Mesenchymal stem cell (in vitro differentiated cells and primary cell): Measurements from ENCODE around the gene GPX6.
A peak's percentile ranks its signal among the peaks of the same experiment; 100 is the strongest.

Experiments used
- DNase-seq: peaks from one replicate; pipeline ENCODE4 v3.0.0-alpha.2; 2013
- H2AFZ ChIP-seq: one replicate; pipeline ENCODE4 v1.6.1; 2013; ENCODE audit warnings: low read depth, mild to moderate bottlenecking, control low read depth, inconsistent platforms, low read length, moderate library complexity
- H2AK5ac ChIP-seq: 2 replicates; pipeline ENCODE4 v1.6.1; 2013; ENCODE audit warnings: low read length, moderate library complexity, mild to moderate bottlenecking, inconsistent platforms; ENCODE audit not compliant: severe bottlenecking
- H2BK120ac ChIP-seq: one replicate; pipeline ENCODE4 v1.6.1; 2013; ENCODE audit warnings: low read depth, mild to moderate bottlenecking, inconsistent platforms, low read length, moderate library complexity
- H2BK12ac ChIP-seq, 2 experiments: one replicate each; pipeline ENCODE4 v1.6.1; 2013; ENCODE audit warnings: inconsistent platforms in 2 of 2, low read length in 2 of 2, mild to moderate bottlenecking in 2 of 2, moderate library complexity in 2 of 2, control low read depth in 1 of 2
- H2BK15ac ChIP-seq: one replicate; pipeline ENCODE4 v1.6.1; 2013; ENCODE audit warnings: mild to moderate bottlenecking, low read depth, inconsistent platforms; ENCODE audit not compliant: poor library complexity, severe bottlenecking
- H2BK5ac ChIP-seq: 2 replicates; pipeline ENCODE4 v1.6.1; 2013; ENCODE audit warnings: low read depth, mild to moderate bottlenecking, low read length, control low read depth, inconsistent platforms; ENCODE audit not compliant: poor library complexity, severe bottlenecking
- H3K14ac ChIP-seq, 2 experiments: one replicate each; pipeline ENCODE4 v1.6.1; 2013; ENCODE audit warnings: inconsistent platforms in 2 of 2, low read length in 2 of 2, control low read depth in 1 of 2, mild to moderate bottlenecking in 1 of 2, moderate library complexity in 1 of 2
- H3K18ac ChIP-seq, 2 experiments: one replicate each; pipeline ENCODE4 v1.6.1; 2013; ENCODE audit warnings: inconsistent platforms in 2 of 2, low read length in 2 of 2, control low read depth in 1 of 2, low read depth in 1 of 2, mild to moderate bottlenecking in 1 of 2
- H3K23ac ChIP-seq, 2 experiments: one replicate each; pipeline ENCODE4 v1.6.1; 2013; ENCODE audit warnings: inconsistent platforms in 2 of 2, low read length in 2 of 2, mild to moderate bottlenecking in 2 of 2, moderate library complexity in 2 of 2, control low read depth in 1 of 2
- H3K27ac ChIP-seq: 2 replicates; pipeline ENCODE4 v1.5.1; 2013; ENCODE audit warnings: mild to moderate bottlenecking, moderate library complexity, low read length, control low read depth, inconsistent platforms; ENCODE audit not compliant: poor library complexity, severe bottlenecking
- H3K27me3 ChIP-seq, 2 experiments: 2 replicates each; pipeline versions ENCODE4 v1.6.1 to v1.7.0; 2013; ENCODE audit warnings: low read length in 2 of 2, mild to moderate bottlenecking in 2 of 2, moderate library complexity in 2 of 2, control low read depth in 1 of 2, inconsistent platforms in 1 of 2; ENCODE audit not compliant: control insufficient read depth in 1 of 2, insufficient read depth in 1 of 2
- H3K36me3 ChIP-seq, 2 experiments: 2 replicates each; pipeline versions ENCODE4 v1.6.1 to v1.7.0; 2013; ENCODE audit warnings: low read length in 2 of 2, control low read depth in 1 of 2, inconsistent platforms in 1 of 2, low read depth in 1 of 2, mild to moderate bottlenecking in 1 of 2; ENCODE audit not compliant: insufficient read depth in 2 of 2, control insufficient read depth in 1 of 2
- H3K4ac ChIP-seq, 2 experiments: one replicate each; pipeline ENCODE4 v1.6.1; 2013; ENCODE audit warnings: inconsistent platforms in 2 of 2, low read length in 2 of 2, mild to moderate bottlenecking in 2 of 2, moderate library complexity in 2 of 2, control low read depth in 1 of 2, low read depth in 1 of 2
- H3K4me1 ChIP-seq: 2 replicates; pipeline ENCODE4 v1.6.1; 2013; ENCODE audit warnings: low read depth, low read length, control low read depth; ENCODE audit not compliant: control insufficient read depth, insufficient read depth
- H3K4me2 ChIP-seq: 2 replicates; pipeline ENCODE4 v1.6.1; 2013; ENCODE audit warnings: low read length, mild to moderate bottlenecking, inconsistent platforms; ENCODE audit not compliant: poor library complexity, severe bottlenecking
- H3K4me3 ChIP-seq, 2 experiments: 2 replicates each; pipeline versions ENCODE4 v1.5.1 to v1.7.0; 2013; ENCODE audit warnings: low read length in 2 of 2, mild to moderate bottlenecking in 2 of 2, control low read depth in 1 of 2, low read depth in 1 of 2; ENCODE audit not compliant: insufficient read depth in 1 of 2
- H3K79me1 ChIP-seq: replicated peaks from 2 replicates; pipeline ENCODE4 v1.6.1; 2013; ENCODE audit warnings: mild to moderate bottlenecking, control low read depth, low read length, inconsistent platforms; ENCODE audit not compliant: poor library complexity, severe bottlenecking
- H3K9ac ChIP-seq: 2 replicates; pipeline ENCODE4 v1.7.0; 2013; ENCODE audit warnings: mild to moderate bottlenecking, low read length, moderate library complexity
- H3K9me3 ChIP-seq: 2 replicates; pipeline ENCODE4 v1.7.0; 2013; ENCODE audit warnings: mild to moderate bottlenecking, low read length; ENCODE audit not compliant: control insufficient read depth
- H4K8ac ChIP-seq: one replicate; pipeline ENCODE4 v1.6.1; 2013; ENCODE audit warnings: inconsistent platforms, mild to moderate bottlenecking, low read length, moderate library complexity
- H4K91ac ChIP-seq: one replicate; pipeline ENCODE4 v1.6.1; 2013; ENCODE audit warnings: mild to moderate bottlenecking, low read length, inconsistent platforms
- WGBS: methylation state at CpG from one replicate; pipeline ENCODE4 v1.1.7; 2013; ENCODE audit warnings: mixed read lengths; 5-methylcytosine and 5-hydroxymethylcytosine counted together

GPX6 gene

GRCh38 chr6:28462401-28462800, 53.2 kb downstream of the GPX6 start:
- Histone ChIP-seq H3K23ac (no peak overlapping the region), H3K27me3 (peaks cover 12 to 22% of the 10 kb centered on the region in 2 experiments), H3K18ac (no peak overlapping the region), H2AK5ac (no peak overlapping the region), H3K79me1 (no peaks in the 10 kb centered on the region), H3K4me1 (no peaks in the 10 kb centered on the region), H3K9ac (no peak overlapping the region), H2BK5ac (no peak overlapping the region), H2BK120ac (no peak overlapping the region), H2BK12ac (no peak overlapping the region), H3K9me3 (no peaks in the 10 kb centered on the region), H3K36me3 (no peaks in the 10 kb centered on the region), H3K27ac (no peak overlapping the region), H2BK15ac (no peak overlapping the region), H3K4ac (no peak overlapping the region), H3K14ac (no peak overlapping the region), H4K91ac (peak overlapping the region; percentile 89), H2AFZ (no peak overlapping the region), H4K8ac (no peak overlapping the region), H3K4me3 (no peak overlapping the region), H3K4me2 (no peak overlapping the region)
- 83% methylated on average over 2 of the region's 2 CpGs for WGBS
- no peak for DNase-seq

GRCh38 chr6:28458568-28458967, 57.0 kb downstream of the GPX6 start:
- no peak overlapping the region for H2AFZ ChIP-seq
- H3K79me1 ChIP-seq = no peaks in the 10 kb centered on the region
- H3K9me3 ChIP-seq = no peaks in the 10 kb centered on the region
- H3K27ac ChIP-seq = no peak overlapping the region
- no peak overlapping the region for H3K14ac ChIP-seq
- H3K18ac ChIP-seq = no peak overlapping the region
- no peak for DNase-seq
- no peak overlapping the region for H2BK12ac ChIP-seq
- no peak overlapping the region for H3K4me2 ChIP-seq
- no peaks in the 10 kb centered on the region for H3K4me1 ChIP-seq
- H4K8ac ChIP-seq = no peak overlapping the region
- H2BK5ac ChIP-seq = no peak overlapping the region
- H3K23ac ChIP-seq = no peak overlapping the region
- H3K4me3 ChIP-seq = no peak overlapping the region
- no peak overlapping the region for H2BK120ac ChIP-seq
- no peak overlapping the region for H4K91ac ChIP-seq
- WGBS = no CpG with 5 or more reads among the region's 1 CpG
- no peak overlapping the region for H2AK5ac ChIP-seq
- H3K4ac ChIP-seq = no peak overlapping the region
- no peaks in the 10 kb centered on the region for H3K36me3 ChIP-seq
- H2BK15ac ChIP-seq = no peak overlapping the region
- H3K27me3 ChIP-seq = peaks cover 11 to 18% of the 10 kb centered on the region in 2 experiments
- H3K9ac ChIP-seq = no peak overlapping the region
